MM.1S (cell line): ENCODE data around the gene FRMD1.

Experiments
- EZH2 ChIP-seq: fragments of 300-600 bp; sonication (generic); optimal IDR thresholded peaks from 2 replicates; pipeline ENCODE3; 2017; ENCODE audit warnings: low read depth, mild to moderate bottlenecking, antibody characterized with exemption, low read length, mixed read lengths
- TF ChIP-seq, protein P1 (sequence below): fragments of 300-600 bp; sonication (generic); IDR thresholded peaks from 2 replicates; pipeline ENCODE4 v1.5.1; 2016; ENCODE audit warnings: antibody characterized with exemption, low read length, mixed read lengths

DNA sequence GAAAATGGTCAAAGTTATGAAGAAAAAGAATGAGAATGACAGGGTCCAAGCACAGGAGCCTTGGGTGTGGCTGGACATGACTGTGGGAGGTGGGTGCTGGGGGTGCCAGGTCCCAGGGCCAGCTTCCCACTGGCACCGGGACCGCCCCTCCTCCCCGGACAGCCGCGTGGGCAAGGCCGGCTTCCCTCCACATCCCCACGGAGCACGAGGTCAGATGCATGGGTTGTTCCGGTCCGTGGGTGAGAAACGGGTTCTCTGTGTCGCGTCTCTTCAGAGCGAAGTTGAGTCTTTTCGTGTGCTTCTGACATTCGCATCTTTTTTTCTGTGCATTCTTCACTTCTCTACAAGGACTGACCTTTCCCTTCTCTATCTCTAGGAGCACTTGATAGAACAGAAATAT is 51.5 kb downstream of the FRMD1 start:
- TF ChIP-seq, protein P1, sequence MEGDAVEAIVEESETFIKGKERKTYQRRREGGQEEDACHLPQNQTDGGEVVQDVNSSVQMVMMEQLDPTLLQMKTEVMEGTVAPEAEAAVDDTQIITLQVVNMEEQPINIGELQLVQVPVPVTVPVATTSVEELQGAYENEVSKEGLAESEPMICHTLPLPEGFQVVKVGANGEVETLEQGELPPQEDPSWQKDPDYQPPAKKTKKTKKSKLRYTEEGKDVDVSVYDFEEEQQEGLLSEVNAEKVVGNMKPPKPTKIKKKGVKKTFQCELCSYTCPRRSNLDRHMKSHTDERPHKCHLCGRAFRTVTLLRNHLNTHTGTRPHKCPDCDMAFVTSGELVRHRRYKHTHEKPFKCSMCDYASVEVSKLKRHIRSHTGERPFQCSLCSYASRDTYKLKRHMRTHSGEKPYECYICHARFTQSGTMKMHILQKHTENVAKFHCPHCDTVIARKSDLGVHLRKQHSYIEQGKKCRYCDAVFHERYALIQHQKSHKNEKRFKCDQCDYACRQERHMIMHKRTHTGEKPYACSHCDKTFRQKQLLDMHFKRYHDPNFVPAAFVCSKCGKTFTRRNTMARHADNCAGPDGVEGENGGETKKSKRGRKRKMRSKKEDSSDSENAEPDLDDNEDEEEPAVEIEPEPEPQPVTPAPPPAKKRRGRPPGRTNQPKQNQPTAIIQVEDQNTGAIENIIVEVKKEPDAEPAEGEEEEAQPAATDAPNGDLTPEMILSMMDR, result no peak
- TF ChIP-seq EZH2, result no peak
